ENCODE results near the gene IL2RA. TPM values are rescaled to one million over a fixed set of nuclear protein-coding genes. Genes with fewer than 3 reads are reported as not detected.

IL2RA gene
- total and polyA plus RNA-seq, 2 donors (not counting 1 experiment from before 2014, with no cell fraction given): 7.2 to 56.7 TPM

- 100% methylated on average over 5 of the region's 9 CpGs for WGBS (ENCODE audit: insufficient coverage)
- H3K27me3 Mint-ChIP-seq: no peaks in the 10 kb centered on the region
- peaks cover 0 to 3% of the 10 kb centered on the region in 2 experiments for H3K36me3 ChIP-seq (replicated peaks in 1 of 2; ENCODE audit: control extremely low read depth in 1 of 2, control insufficient read depth in 1 of 2, extremely low read depth in 1 of 2, insufficient read depth in 2 of 2, low read length in 1 of 2)
- no peak for TF ChIP-seq CTCF (IDR thresholded peaks at IDR 0.05)
- no peak for TF ChIP-seq EZH2 (IDR thresholded peaks at IDR 0.05; ENCODE audit: borderline replicate concordance, insufficient read depth, low read depth, low read length, poor library complexity, severe bottlenecking)
- H3K9me3 Mint-ChIP-seq (ENCODE audit: insufficient read depth): no peaks in the 10 kb centered on the region
- no peak overlapping the region for H3K4me3 Mint-ChIP-seq
- DNase-seq: no peak
- peaks cover 23% of the 10 kb centered on the region for H3K4me1 Mint-ChIP-seq
- no peak overlapping the region for H3K4me2 ChIP-seq (replicated peaks; ENCODE audit: low read depth, low read length, poor library complexity, severe bottlenecking)
- intact Hi-C loops (cut with micrococcal nuclease): no loop called here
- peaks cover 48% of the 10 kb centered on the region for H3K79me2 ChIP-seq (ENCODE audit: control insufficient read depth, insufficient read depth, low read length)
- POLR2A ChIA-PET: interaction anchor here (0.5 kb wide), 1 partner anchor 13 kb away, joined by 9 read pairs; no protein-coding TSS in a partner anchor
- peaks cover 8 to 14% of the 10 kb centered on the region in 2 donors for H3K4me1 ChIP-seq (ENCODE audit: control insufficient read depth in 2 of 2, insufficient read depth in 2 of 2, low read length in 2 of 2)
- H3K9ac ChIP-seq (ENCODE audit: low read length): no peak overlapping the region
- H3K4me3 ChIP-seq (ENCODE audit: control extremely low read depth in 1 of 5, extremely low read depth in 1 of 5, insufficient read depth in 1 of 5, low read depth in 2 of 5, low read length in 4 of 5): no peak overlapping the region
- no peak for ATAC-seq (ENCODE audit: low read depth)
- CTCF ChIA-PET: no interaction called here
- no peak overlapping the region for H3K27ac ChIP-seq (ENCODE audit: low read length in 2 of 2)
- H3K9me3 ChIP-seq (ENCODE audit: control extremely low read depth in 1 of 3, control insufficient read depth in 2 of 3, insufficient read depth in 1 of 3, low read length in 2 of 3): no peaks in the 10 kb centered on the region
- no peaks in the 10 kb centered on the region for H3K27me3 ChIP-seq (replicated peaks in 1 of 4; ENCODE audit: control extremely low read depth in 1 of 4, control insufficient read depth in 3 of 4, insufficient read depth in 4 of 4, low read length in 3 of 4)
- H3K27ac Mint-ChIP-seq: no peak overlapping the region
- H2AFZ ChIP-seq (ENCODE audit: insufficient read depth, low read depth, low read length, poor library complexity, severe bottlenecking): no peak overlapping the region
- H4K20me1 ChIP-seq (ENCODE audit: control insufficient read depth, insufficient read depth, low read length, poor library complexity, severe bottlenecking): no peaks in the 10 kb centered on the region
Observed at GRCh38 chr10:5968681-5969453, 93.3 kb downstream of the IL2RA start.

- WGBS (ENCODE audit: insufficient coverage): 100% methylated on average over 1 of the region's 5 CpGs
- H2AFZ ChIP-seq (ENCODE audit: insufficient read depth, low read depth, low read length, poor library complexity, severe bottlenecking): no peak overlapping the region
- no peak for DNase-seq
- no peak overlapping the region for H3K4me2 ChIP-seq (replicated peaks; ENCODE audit: low read depth, low read length, poor library complexity, severe bottlenecking)
- no peak overlapping the region for H3K4me3 ChIP-seq (ENCODE audit: control extremely low read depth in 1 of 5, extremely low read depth in 1 of 5, insufficient read depth in 1 of 5, low read depth in 2 of 5, low read length in 4 of 5)
- H3K79me2 ChIP-seq (ENCODE audit: control insufficient read depth, insufficient read depth, low read length): peaks cover 48% of the 10 kb centered on the region
- Mint-ChIP-seq H3K27me3 (no peaks in the 10 kb centered on the region), H3K9me3 (ENCODE audit: insufficient read depth) (no peaks in the 10 kb centered on the region), H3K27ac (peak overlapping the region; percentile 32), H3K4me1 (peaks cover 21% of the 10 kb centered on the region), H3K4me3 (no peak overlapping the region)
- H3K4me1 ChIP-seq (ENCODE audit: control insufficient read depth in 2 of 2, insufficient read depth in 2 of 2, low read length in 2 of 2): peaks cover 8 to 14% of the 10 kb centered on the region in 2 donors
- H3K36me3 ChIP-seq (replicated peaks in 1 of 2; ENCODE audit: control extremely low read depth in 1 of 2, control insufficient read depth in 1 of 2, extremely low read depth in 1 of 2, insufficient read depth in 2 of 2, low read length in 1 of 2): peaks cover 0 to 6% of the 10 kb centered on the region in 2 experiments
- ChIA-PET POLR2A (no interaction called here), CTCF (no interaction called here)
- no peaks in the 10 kb centered on the region for H3K9me3 ChIP-seq (ENCODE audit: control extremely low read depth in 1 of 3, control insufficient read depth in 2 of 3, insufficient read depth in 1 of 3, low read length in 2 of 3)
- no peak overlapping the region for H3K9ac ChIP-seq (ENCODE audit: low read length)
- no peak for ATAC-seq (ENCODE audit: low read depth)
- H4K20me1 ChIP-seq (ENCODE audit: control insufficient read depth, insufficient read depth, low read length, poor library complexity, severe bottlenecking): no peaks in the 10 kb centered on the region
- intact Hi-C loops (cut with micrococcal nuclease): no loop called here
- no peak overlapping the region for H3K27ac ChIP-seq (ENCODE audit: low read length in 2 of 2)
- TF ChIP-seq CTCF (IDR thresholded peaks at IDR 0.05) (no peak), EZH2 (IDR thresholded peaks at IDR 0.05; ENCODE audit: borderline replicate concordance, insufficient read depth, low read depth, low read length, poor library complexity, severe bottlenecking) (no peak)
- no peaks in the 10 kb centered on the region for H3K27me3 ChIP-seq (replicated peaks in 1 of 4; ENCODE audit: control extremely low read depth in 1 of 4, control insufficient read depth in 3 of 4, insufficient read depth in 4 of 4, low read length in 3 of 4)
Observed at GRCh38 chr10:5968037-5968680, 94.0 kb downstream of the IL2RA start.
